H54 (cell line): Measurements from ENCODE around the gene PEX7.

ENCODE experiments used
- DNase-seq: peaks from one replicate; pipeline ENCODE4 v3.0.0; 2011; ENCODE audit warnings: low spot score, mixed read lengths; ENCODE audit not compliant: insufficient read length
- FAIRE-seq: peaks from 3 replicates; lab custom pipeline; 2011; peaks lifted over from hg19 to GRCh38; lab: Jason Lieb, UNC
- POLR2A ChIP-seq: IDR thresholded peaks from 2 replicates; pipeline ENCODE4 v1.6.1; 2011; ENCODE audit warnings: low read depth, mild to moderate bottlenecking, low read length

PEX7 gene, protein sequence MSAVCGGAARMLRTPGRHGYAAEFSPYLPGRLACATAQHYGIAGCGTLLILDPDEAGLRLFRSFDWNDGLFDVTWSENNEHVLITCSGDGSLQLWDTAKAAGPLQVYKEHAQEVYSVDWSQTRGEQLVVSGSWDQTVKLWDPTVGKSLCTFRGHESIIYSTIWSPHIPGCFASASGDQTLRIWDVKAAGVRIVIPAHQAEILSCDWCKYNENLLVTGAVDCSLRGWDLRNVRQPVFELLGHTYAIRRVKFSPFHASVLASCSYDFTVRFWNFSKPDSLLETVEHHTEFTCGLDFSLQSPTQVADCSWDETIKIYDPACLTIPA

DNA sequence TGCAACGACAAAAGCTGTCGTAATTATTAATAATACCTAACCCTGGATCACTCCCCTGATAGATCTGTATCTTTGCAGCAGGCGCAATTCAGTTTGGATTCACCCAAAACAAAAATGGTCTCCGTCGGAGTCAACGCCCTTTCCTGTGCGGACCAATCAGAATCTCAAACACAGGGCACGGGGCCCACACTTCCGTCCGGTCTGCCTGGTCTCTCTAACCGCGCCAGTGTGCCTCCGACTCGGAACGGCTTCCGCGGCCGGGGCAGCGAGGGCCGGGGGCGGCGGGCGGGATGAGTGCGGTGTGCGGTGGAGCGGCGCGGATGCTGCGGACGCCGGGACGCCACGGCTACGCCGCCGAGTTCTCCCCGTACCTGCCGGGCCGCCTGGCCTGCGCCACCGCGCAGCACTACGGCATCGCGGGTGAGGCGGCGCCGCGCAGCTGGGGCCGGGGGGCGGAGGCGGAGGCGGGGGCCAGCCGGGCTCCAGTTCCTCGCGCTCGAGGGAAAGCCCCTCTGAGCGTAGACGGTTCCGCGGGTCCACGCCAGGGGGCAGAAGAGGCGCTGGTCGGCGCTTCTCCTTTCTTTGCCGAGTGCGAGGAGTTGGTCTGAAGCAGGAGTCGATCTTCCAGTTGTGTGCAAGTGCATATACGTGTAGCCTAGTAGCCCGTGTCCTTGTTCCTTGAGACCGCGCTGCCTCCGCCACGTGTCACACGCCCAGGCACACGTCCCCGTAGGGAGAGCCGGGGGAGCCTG lies at the start of gene PEX7:
Gene PEX7 (plus strand): TSS at position 217 of the 752 bp plus-strand sequence. CDS start 74 bp downstream, at position 291.
- TF ChIP-seq POLR2A = peak; percentile 81
- no peak for FAIRE-seq
- peak; percentile 59 for DNase-seq

DNA sequence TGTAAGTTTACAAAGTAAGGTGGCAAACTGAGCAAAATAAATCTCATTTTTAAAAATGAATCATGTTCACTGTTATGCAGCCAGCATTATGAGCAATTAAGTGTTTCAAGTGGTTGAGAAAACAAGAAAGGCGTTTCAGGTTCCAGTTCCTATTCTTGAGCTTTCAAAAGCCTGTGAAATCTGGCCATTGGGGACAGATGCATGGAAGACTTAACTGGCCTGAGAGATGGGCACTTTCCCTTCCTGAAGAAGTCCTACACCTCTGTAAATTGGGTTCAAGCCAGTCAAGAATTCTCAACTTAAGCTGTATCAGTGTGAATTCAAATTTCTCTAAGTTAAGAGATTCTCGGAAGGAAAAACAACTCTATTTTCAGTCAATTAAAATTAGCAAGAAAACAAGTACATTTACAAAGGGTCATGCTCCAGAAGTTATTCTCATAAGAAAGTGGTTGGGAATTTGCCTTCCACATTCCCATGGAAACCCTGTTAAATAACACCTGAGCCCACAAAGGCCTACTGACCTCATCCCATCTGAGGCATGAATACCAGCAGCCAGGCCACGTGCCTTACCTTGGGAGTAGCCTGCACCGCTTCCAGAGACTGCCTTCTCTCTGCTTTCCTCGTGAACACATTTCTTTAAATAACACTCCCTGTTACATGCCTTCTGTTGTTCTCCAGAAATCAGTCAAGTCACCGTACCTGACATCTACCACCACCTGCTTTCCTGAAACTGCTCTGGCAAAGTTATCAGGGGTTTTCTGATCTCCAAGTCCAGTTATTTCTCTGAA lies 49.5 kb upstream of the PEX7 start:
- TF ChIP-seq POLR2A = no peak
- no peak for DNase-seq
- FAIRE-seq = no peak

DNA sequence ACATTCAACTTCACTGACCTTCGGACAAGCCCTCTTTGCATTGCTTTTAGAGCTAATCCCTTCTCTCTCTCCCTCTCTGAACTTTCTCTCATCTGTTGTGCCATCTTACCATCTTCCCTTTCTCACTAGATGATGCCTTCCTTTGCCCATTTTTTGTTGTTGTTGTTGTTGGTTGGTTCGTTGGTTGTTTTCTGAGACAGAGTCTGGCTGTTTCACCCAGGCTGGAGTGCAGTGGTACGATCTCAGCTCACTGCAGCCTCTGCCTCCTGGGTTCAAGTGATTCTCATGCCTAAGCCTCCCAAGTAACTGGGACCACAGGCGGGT lies 49.0 kb upstream of the PEX7 start:
- TF ChIP-seq POLR2A = no peak
- no peak for DNase-seq
- no peak for FAIRE-seq

DNA sequence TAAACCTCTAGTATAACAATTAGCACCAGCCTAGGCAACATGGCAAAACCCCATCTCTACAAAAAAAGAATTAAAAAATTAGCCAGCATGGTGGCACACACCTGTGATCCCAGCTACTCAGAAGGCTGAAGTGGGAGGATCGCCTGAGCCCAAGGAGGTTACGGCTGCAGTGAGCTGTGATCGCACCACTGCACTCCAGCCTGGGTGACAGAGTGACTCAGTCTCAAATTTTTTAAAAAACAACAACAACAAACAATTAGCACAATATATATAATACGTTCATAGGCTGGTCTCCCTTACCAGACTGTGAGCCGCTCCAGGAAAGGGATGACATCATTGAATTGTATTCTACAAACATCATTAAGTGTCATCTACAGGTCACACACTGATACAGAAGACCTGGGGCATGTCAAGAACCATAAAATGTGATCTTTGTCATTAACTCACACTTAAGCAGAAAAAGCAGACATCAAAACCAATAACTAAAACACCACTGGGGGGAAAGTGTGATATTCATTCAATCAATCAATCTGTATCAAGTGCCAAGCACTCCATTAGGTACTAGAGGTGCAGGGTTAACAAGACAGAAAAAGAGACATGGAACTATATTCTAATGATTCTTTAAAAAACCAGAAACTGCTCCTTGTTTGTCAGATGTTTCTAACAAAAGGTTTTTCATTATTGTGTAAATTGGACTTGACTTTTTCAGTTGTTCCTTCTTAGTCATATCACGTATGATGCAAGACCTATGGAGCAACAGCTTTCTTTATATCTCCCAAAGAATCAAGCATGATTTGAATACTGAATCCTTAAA lies 48.0 kb upstream of the PEX7 start:
- no peak for DNase-seq
- no peak for FAIRE-seq
- no peak for TF ChIP-seq POLR2A

DNA sequence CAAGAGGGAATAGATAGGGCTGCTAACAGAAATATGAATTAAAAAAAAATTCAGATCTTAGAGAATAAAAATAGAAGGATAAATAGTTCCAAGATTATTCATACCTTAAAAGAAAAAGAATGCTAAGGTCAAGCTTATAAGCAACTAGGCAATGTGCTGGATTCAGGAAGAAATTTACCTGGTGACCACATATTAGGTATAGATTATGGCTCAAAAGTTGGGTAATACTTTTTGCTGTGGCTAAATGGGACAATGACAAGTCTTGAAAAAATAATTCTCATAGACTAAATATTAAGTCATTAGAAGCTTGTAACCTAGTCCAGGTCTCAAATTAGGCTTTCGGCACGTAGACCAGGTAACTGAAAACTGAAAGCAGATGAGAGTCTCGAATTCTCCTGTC lies 47.3 kb upstream of the PEX7 start:
- FAIRE-seq (no peak), DNase-seq (no peak)
- no peak for TF ChIP-seq POLR2A

DNA sequence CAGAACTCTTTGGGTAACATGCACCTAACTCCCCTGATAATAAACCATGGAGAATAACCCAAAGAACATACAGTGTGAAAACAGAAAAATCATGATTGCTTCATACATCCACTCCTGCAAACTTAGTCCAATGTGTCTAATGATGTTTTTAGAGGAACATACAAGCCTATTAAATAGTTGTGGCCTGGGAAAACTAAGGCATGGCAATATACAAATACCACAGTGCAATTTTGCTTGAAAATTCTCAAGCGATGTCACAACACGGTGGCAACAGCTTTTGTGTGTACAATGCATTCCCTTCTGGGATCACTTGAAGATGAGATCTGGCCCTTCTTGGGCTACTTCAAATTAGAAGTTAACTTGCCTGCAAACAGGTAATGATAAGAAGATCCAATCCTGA lies 46.8 kb upstream of the PEX7 start:
- FAIRE-seq = no peak
- no peak for TF ChIP-seq POLR2A
- no peak for DNase-seq

DNA sequence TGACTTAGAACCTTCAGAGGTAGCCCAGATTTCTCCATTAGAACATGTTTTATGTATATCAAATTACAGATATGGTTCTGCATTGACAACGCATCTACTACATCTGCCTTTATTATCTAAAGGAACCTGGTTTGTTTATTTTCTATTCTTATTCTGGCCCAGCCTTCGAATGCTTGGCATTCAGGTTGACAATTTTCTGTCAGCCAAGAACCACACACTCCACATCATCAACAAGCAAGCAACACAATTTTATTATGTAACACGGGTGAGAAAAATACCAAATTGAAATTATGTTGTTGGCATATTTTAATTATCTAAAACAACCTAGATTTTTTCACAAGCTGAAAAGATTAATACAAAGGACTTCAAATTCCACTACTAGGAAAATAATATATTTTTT lies 44.7 kb upstream of the PEX7 start:
- DNase-seq (no peak), FAIRE-seq (no peak)
- no peak for TF ChIP-seq POLR2A

DNA sequence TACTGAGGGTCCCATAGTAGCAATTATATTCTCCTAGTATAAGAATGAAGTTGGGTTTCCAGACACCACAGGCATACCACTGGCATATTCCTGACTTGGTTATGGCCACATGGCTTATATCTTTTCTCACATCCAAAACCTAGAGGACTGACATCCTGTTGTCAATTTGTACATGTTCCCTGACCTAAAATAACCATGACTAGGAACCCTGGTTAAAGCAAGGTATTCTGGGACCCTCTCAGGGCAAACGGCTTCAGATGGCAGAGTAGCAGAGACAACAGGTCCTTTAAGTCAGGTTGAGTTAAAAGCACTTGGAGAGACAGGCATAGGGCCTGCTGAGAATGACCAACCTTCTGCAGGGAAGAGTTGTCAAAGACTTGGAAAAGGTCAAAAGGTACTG lies 42.7 kb upstream of the PEX7 start:
- TF ChIP-seq POLR2A = no peak
- no peak for DNase-seq
- FAIRE-seq = no peak

DNA sequence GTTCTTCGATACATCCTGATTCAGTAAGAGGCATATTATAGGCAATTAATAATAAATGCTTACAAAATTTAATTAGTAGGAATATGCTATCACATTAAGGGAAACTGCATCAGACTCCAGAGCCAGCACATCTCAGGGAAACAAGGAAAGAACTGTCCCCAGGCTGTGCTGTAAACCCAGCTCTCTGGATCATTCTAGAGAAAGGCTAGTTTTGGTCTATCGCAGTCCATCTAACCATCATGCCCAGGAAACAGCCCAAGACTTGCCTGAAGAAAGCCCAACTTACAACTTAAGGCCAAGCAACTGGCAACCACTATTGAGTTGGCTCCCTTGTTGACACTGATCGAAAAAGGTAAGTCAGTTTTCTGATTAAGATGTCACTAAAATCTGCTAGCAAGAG lies 41.4 kb upstream of the PEX7 start:
- no peak for TF ChIP-seq POLR2A
- FAIRE-seq = no peak
- DNase-seq = no peak

DNA sequence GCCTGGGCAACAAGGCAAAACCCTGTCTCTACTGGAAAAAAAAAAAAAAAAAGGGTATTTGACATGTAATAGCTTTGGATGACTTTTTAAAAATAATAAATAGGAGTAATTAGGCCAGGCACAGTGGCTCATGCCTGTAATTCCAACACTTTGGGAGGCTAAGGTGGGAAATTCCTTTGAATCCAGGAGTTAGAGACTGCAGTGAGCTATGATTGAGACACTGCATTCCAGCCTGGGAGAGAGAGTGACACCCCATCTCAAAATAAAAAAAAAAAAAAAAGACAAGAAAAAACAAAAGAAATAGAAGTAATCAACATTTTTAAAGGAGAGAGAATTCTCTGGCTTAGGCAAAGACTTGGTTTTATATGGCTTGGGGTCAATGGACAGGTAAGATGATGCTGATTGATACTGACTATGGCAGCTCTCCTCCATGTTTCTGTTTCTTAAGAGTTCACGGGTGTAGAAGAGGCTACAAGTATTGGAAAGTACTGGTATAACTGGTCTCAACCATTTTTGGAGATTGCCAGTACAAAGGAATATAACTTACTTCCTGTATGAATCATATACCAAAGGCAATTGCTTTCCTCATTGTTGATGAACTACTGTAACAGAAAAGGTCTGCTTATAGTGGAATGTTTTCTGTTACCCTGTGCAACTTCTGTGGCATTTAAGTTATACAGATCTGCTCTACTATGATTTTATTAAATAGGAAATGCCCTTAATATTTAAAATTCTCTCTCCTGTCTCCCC lies 40.2 kb upstream of the PEX7 start:
- no peak for FAIRE-seq
- TF ChIP-seq POLR2A = no peak
- DNase-seq = peak; percentile 17

DNA sequence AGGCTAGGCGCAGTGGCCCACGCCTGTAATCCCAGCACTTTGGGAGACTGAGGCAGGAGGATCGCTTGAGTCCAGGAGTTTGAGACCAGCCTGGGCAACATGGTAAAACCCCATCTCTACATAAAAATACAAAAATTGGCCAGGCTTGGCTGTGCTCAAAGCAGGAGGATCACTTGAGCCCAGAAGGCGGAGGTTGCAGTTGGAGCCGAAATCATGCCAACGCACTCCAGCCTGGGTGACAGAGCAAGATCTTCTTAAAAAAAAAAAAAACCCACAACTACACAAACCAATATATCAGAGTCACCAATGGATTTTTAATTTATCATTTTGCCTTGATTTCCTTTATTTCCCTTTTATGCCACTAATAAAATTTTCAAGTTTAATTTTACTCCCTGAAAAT lies 39.4 kb upstream of the PEX7 start:
- FAIRE-seq (no peak), DNase-seq (no peak)
- no peak for TF ChIP-seq POLR2A

DNA sequence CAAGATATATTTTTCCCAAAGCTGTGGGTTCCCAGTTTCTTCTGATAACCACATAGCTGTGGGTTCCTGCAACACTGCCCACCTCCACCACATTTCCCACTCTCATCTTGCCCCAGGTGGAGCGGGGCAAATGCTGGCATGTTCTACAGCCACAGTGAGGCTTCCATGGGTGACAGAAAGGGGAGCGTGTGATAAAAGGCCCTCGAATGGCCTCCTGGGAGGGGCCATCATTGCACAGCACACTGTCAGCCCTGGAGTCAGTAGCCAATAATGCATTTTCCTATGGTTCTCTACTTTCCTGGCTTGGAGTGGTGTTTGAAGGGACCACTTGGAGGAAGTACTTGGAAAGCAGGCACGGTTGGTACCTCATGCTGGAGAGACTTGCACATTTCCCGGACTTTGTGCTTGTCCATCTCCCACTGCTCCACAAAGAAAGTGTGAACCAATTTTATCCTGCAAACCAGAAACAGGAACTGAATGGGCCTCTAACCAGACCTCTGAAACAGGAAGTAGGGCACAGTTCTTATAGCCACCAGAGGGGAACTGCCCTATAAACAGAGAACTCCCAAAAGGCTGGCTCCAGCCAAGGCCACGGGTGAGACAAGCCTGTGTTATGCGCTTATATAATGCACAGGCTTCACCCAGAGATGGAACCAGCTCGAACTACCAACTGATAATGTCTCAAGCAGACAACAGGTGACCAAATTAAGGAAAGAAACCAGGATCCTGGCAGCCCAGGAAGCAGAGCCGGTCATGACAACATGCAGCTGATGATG lies 38.7 kb upstream of the PEX7 start:
- FAIRE-seq (no peak), DNase-seq (no peak)
- no peak for TF ChIP-seq POLR2A
